Activated CD4-positive, alpha-beta T cell treated with anti-CD3 and anti-CD28 coated beads, Interleukin-2, amount 50 U/mL, for 48 hours (primary cell): ENCODE data around the gene MAPK8.
A peak's percentile ranks its signal among the peaks of the same experiment; 100 is the strongest.

ENCODE experiments used
- DNase-seq, 2 experiments: peaks; one replicate each; pipeline ENCODE4 v3.0.0-alpha.2; 2020

The MAPK8 gene

GRCh38 chr10:48451969-48452878 lies 145.7 kb downstream of the MAPK8 start:
- DNase-seq, result no peak

DNA sequence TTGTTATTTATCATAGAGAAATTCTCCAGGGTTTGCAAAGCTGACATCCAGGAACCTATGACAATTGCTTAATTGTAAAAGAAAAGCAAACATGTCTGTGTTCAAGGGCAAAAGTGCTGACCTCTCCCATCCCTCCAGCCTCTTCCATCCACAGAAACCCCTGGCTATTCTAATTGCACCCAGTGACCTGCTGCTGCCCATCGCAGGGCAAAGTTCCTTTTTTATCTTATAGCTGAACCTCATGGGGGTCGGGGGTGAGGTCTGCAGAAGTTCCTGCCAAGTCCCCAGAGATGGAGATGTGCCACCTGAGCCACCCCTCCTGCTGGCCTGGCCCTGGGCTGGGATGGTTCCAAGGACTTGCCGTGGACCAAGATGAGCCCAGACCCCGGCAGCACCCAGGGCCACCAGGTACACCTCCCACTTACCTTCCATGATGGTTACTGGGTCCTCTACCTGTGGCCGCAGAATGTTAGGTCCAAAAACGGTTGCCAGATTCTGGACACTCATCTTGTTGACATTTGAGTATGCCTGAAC lies 146.5 kb downstream of the MAPK8 start:
- no peak for DNase-seq

- DNase-seq, result no peak
Measured at GRCh38 chr10:48453451-48454301, 147.2 kb downstream of the MAPK8 start.

GRCh38 chr10:48454302-48455054 lies 148.0 kb downstream of the MAPK8 start:
- DNase-seq, result no peak

- DNase-seq, result no peak
Measured at GRCh38 chr10:48455055-48455391, 148.5 kb downstream of the MAPK8 start.

DNA sequence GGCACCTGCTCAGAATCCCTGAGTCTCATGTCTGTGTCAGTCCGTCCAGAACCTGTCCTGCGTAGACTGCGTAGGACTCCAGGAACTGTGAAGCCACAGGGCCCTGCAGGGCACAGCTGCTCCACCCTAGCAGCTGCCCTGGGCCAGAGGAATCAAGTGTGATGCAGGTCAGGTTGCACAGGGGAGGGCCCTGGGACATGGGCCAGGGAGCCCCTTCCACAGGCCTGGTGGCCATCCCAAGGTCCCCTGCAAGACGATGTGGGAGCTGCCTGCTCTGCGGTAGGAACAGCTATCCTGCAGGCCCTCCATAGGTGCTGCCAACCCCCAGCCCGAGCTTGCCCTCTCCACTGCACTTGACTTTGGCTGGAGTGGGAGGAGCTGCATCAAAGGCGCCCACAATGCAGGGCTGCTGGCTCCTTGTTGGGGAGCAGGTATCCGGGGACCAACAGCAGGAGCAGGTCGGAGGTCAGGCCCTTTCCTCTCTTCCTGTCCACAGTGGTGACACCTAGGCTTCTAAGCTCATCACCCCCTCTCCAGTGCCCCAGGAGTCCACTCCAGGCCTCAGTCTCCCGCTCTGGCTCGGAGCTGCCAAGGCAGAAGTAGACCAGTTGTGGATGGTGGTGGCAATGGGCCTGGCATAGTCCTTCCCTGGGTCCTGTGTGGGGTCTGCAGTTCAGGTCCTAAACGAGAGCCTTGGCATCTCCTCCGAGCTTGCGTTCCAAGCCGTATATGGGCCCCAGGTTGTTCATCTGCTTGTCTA lies 149.1 kb downstream of the MAPK8 start:
- no peak for DNase-seq

DNA sequence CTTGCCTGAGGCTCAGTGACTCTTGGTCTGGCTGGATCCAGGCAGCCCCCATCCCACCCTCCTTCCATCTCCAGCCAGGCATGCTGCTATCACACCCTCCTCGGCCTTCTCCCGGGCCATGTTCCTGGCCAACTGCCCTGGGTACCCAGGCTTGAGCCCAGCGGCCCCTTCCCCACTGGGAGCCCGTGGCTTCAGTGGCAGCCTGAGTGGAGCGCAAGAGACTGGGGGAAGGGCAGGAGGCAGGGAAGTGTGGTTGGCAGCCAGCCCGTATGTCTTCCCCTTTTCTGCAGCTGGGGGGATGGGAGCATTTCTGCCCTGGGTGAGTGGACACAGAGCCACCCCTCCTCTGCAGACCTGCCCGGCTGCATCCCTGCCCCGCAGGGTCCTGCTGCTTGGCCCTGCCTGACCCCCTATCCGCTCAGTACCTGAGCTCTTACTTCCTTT lies 149.9 kb downstream of the MAPK8 start:
- no peak for DNase-seq

DNA sequence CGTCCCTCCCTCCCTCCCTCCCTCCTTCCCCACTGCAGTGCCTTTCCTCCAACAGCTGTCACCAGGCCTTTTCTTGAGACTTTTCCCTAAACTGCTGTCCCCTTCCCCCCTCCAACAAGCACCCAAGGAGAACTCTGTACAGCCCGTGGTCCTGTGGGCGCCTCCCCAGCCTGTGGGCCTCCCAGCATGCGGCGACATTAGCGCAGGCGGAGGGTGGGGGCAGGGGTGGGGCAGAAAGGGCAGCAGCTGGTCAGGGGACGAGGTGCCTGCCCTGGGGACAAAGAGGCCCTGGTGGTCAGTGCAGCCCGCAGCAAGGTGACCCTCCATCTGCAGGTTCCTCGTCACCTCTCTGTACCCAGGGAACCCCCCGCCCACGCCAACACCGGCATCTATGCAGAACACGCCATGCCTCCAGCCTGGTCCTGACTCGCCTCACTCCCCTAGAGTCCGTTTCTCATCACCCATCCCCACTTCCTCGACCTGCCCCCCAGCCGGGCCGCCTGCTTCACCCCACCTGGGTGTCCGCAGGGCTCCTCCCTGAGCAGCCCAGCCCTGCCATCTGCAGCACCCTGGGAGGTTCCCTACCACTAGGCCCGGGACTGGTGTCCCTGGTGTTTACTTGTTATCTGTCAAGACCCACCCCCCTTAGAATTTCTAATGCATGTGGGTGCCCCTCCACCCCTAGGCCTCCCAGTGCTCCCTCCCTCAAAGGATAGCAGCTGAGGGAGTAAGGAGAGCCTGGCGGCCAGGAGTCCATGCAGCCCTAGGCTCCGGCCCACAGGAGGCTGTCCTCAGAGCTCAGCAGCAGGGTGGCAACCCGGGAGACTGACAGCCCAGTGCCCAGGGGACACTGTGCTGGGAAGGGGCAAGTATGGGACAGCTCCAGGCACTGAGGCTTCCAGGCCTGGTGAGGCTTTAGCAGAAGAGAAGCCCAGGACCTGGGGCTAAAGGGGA lies 150.6 kb downstream of the MAPK8 start:
- DNase-seq, result peak in 1 of 2 experiments; percentile 9

DNA sequence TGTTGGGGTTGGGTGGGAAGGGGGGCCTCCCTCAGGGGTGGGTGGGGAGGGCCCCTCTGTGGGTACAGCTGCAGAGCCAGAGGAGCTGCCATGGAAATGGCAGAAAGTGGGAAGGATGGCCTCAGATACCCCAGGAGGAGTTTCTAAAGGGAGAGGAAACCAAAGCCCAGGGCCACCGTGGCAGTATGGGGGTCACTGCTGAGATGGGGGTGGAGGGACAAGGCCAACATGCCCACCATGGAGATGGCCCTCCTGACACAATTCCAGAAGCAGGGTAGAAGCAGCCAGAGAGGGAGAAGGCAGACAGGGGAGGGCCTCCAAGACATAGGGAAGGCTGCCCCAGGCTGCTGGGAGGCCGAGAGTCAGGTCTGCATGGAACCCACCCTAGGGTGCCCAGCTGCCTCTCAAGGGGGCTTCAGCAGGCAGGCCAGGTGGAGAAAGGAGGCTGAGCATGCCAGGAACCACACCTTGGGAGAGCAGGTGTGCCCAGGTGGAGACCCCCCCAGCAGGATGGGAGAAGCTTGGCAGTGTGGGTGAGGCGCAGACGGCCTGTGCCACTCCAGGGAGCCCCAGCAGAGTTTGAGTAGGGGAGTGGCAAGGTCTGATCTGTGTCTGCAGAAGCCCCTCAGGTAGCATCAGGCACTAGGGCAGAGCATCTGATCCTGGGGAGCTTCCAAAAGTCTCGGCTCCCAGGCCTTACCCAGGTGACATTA lies 151.6 kb downstream of the MAPK8 start:
- DNase-seq, result no peak

DNA sequence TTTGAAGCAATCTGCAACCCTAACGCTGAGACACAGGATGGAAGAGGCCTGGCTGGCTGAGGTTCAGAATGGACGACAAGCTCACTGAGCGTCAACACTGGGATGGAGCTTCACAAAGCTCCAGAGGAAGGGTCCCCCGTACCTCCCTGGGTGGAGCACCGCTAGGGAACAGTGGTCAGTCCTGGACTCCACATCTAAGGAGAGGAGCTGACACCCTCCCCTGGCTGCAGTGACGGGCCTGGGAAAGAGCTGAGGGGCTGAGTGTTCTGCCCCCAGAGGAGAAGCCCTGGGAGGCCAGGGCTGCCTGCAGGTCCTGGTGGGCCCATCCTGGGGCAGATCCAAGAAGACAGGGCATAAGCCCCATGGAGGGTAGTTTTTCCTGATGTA lies 152.2 kb downstream of the MAPK8 start:
- DNase-seq, result no peak

DNA sequence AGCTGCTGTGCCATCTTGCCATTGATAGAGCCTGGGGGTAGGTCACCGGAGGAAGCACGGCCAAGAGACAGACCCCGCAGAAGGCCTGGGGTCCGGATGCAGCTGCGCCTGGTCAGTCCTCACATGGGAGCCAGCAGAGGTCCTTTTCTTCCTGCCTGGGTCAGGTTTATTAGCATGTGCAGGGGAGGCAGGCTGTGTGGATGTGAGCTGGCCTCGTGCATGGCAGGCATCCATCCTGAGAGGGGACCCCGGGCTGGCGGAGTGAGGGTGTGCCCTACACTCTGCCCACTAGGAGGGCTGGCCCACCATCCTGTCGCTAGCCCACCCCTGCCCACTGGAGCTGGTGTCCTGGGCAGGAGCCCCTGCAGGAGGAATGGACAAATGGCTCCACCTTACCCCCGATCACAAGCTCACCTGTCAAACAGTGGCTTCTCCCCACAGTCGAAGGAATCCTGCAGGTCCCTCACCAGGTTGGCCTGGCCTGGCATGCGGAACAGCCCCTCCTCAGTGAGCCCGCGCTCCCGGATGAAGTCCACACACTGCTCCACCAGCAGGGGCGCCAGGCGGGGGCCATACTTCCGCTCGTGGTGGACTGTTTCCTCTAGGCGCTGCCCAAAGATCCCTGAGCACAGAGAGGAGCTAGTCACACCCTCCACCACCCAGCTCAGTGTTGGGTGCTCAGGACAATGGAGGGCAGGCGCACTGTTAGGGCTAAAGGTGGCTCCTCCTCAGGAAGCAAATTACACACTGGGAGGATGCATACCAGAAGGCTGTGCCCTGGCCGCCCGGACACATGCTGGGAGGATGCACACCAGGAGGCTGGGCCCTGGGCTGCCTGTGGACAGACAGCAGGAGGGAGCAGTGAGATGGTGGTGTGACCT lies 153.0 kb downstream of the MAPK8 start:
- DNase-seq, result no peak

DNA sequence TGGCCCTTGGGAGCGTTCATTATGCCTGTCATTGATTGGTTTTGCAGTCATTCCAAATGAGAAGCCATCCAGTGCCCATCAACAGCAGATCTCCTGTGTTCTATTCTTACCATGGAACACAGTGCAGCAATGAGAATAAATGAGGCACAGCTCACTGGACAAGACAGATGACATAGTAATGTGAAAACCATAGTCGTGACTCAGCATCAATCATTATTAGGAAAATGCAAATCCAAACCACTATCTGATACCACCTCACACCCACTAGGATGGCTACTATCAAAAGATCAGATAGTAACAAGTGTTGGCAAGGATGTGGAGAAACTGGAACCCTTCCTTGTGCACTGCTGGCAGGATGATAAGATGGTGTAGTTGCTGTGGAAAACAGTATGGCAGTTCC lies 153.7 kb downstream of the MAPK8 start:
- DNase-seq, result no peak

- no peak for DNase-seq
Measured at GRCh38 chr10:48461623-48462481, 155.4 kb downstream of the MAPK8 start.

DNA sequence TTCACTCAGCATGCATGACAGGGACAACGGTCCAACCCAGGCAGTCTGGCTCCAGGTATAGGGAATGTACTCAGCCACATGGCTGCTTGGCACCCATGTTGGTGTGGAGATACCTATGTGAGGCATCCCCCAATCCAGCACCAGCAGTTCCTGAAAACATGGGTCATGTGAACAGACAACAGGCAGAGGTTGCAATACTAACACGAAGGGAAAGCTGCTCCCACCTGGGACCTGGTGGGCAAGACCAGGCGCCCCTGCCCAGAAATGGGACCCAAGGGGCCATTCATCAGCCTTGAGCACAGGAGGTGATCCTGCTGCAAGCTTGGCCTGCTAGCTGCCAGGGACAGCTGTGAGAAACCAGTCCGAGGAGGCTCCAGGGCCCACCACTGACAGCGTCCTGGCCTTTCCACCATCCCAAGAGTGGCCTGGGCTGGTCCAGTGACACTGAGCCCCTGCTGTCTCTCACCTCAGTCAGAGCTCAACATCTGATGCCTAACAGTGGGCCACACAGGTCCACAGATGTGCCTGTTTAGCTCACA lies 156.1 kb downstream of the MAPK8 start:
- DNase-seq, result no peak

DNA sequence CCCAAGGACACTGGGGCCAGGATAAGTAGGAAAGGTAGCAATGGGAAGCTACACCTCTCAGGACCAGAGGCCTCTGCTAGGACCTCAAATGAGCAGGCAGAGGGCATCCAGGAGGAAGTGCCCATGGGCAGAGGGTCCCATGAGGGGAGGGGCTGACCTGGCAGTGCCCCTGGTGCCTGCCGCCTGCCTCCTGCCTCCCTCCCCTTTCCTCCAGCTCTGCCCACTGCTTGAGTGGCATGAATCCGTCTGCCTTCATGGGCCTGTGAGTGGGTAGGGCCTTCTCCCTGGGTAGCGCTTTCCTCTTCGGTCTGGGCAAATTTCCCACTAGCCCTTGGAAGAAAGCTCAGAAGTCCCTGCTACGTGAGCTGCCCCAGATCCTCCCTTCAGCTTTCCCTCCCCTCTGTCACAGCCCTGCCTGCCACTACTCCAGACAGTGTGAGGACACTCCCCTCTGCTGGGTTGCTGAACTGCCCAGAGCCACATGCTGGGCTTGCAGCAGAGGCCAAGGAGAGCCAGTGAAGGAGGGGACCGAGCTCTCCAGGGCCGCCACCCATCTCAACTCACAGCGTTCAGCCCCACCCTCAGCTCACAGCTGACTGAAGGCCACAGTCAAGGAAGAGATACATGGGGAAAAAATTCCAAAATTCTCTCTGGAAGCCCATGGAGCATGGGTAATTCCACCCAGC lies 157.0 kb downstream of the MAPK8 start:
- DNase-seq, result no peak

DNA sequence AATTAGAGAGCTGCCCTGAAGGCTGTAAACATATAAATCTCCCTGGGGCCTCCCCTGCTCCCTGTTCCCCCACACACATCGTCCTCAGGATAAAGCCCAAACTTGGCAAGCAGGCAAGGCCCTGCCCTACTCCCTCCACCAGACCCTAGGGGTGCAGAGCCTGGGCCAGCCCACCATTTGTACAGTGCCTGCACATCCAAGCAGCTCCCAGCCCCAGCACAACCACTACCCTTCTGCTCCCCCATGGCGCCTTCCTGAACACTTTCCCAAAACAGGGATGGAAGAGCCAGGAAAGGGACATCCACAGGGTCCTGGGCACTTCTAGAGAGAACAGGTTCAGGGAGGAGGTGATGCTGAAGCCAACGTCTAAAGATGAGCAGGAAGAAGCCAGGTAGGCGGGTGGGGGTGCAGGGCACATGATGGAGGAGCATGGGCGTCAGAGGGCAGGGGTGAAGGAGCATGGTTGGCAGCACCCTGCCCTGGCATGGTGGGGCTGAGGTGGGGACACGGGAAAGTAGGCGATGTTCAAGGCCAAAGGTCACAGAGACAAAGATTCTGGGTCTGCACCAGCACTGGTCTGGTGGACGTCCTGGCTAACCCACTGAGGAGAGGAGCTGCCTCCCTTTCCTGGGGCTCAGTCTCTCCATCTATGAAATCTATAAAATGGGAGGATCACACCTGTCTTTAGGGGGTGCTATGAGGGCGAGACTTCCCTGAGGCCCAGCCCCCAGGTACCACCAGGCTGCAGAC lies 157.8 kb downstream of the MAPK8 start:
- DNase-seq, result no peak
